ENCODE results near the gene RSRC1.

DNA sequence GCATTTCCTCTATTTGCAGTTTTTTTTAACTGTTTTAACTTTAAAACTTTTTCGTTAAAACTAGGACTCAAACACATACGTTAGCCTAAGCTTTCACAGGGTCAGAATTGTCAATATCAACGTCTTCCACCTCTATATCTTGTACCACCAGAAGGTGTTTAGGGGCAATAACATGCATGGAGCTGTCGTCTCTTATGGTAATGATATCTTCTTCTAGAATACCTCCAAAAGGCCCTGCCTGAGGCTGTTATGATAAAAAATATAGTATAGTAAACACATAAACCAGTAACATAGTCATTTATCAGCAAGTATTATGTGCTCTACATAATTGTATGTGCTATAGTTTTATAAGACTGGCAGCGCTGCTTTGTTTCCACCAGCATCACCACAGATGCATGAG is 384.8 kb downstream of the RSRC1 start:
- TF ChIP-seq POLR2A (IDR thresholded peaks at IDR 0.05; ENCODE audit: low read length) = peak; percentile 28
- TF ChIP-seq GATA1 (IDR thresholded peaks at IDR 0.05; ENCODE audit: low read depth, low read length) = no peak
